NT2/D1 (cell line): ENCODE data around the gene FBXW7.

ENCODE experiments used
- DNase-seq: peaks from one replicate; pipeline ENCODE4 v3.0.0-alpha.2; 2011; ENCODE audit warnings: low read depth, low spot score
- H3K27me3 ChIP-seq: 2 replicates; pipeline ENCODE4 v1.6.0; 2011; ENCODE audit warnings: mild to moderate bottlenecking; ENCODE audit not compliant: insufficient read length, insufficient read depth
- H3K36me3 ChIP-seq: 2 replicates; pipeline ENCODE4 v1.6.1; 2011; ENCODE audit warnings: mild to moderate bottlenecking, low read length, mixed read lengths; ENCODE audit not compliant: insufficient read depth, insufficient read length
- H3K4me1 ChIP-seq: 2 replicates; pipeline ENCODE4 v1.5.1; 2011; ENCODE audit not compliant: insufficient read depth, insufficient read length
- H3K4me3 ChIP-seq: 2 replicates; pipeline ENCODE4 v1.5.1; 2011; ENCODE audit warnings: low read depth; ENCODE audit not compliant: insufficient read length
- H3K9ac ChIP-seq: 2 replicates; pipeline ENCODE4 v1.6.0; 2011; ENCODE audit warnings: low read depth; ENCODE audit not compliant: insufficient read length
- H3K9me3 ChIP-seq: 2 replicates; pipeline ENCODE4 v1.5.1; 2011; ENCODE audit warnings: mild to moderate bottlenecking, low read length; ENCODE audit not compliant: insufficient read depth
- SUZ12 ChIP-seq: IDR thresholded peaks from 2 replicates; pipeline ENCODE4 v1.6.1; 2011; ENCODE audit not compliant: insufficient read length, insufficient read depth; ENCODE audit errors: extremely low read depth
- YY1 ChIP-seq: IDR thresholded peaks from 2 replicates; pipeline ENCODE4 v1.6.1; 2011; ENCODE audit not compliant: insufficient read length, insufficient read depth
- ZNF274 ChIP-seq: IDR thresholded peaks from 2 replicates; pipeline ENCODE4 v1.6.1; 2011; ENCODE audit warnings: mild to moderate bottlenecking, low read depth, low read length

The FBXW7 gene

GRCh38 chr4:152331042-152331441, 204.8 kb downstream of the FBXW7 start:
- H3K36me3 ChIP-seq, result peaks cover 11% of the 10 kb centered on the region
- no peak overlapping the region for H3K4me3 ChIP-seq
- no peak overlapping the region for H3K9ac ChIP-seq
- H3K4me1 ChIP-seq, result no peaks in the 10 kb centered on the region
- H3K9me3 ChIP-seq, result no peaks in the 10 kb centered on the region
- no peak for TF ChIP-seq SUZ12
- no peak for TF ChIP-seq ZNF274
- TF ChIP-seq YY1, result no peak
- H3K27me3 ChIP-seq, result no peaks in the 10 kb centered on the region
- no peak for DNase-seq

DNA sequence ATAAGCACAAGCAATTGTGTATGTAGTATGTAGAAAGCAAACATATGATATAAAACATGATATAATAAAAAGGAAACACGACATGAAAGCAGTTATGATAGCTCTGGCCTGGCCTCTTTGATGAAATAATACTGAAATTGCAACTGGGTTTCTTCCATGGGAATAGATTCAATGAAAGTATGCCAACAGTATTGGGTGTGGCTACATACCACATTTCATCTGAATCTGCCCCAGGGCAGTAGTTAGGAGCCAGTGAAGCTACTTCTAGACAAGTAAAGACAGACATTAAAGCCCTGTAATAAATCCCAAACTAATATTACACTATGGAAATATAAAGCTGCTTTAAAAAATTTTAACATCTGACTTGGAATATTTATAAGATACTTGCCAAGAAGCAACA, 207.3 kb downstream of the FBXW7 start:
- peaks cover 19% of the 10 kb centered on the region for H3K36me3 ChIP-seq
- no peaks in the 10 kb centered on the region for H3K9me3 ChIP-seq
- no peak overlapping the region for H3K4me3 ChIP-seq
- no peak for DNase-seq
- H3K4me1 ChIP-seq, result no peaks in the 10 kb centered on the region
- H3K9ac ChIP-seq, result no peak overlapping the region
- no peak for TF ChIP-seq SUZ12
- TF ChIP-seq ZNF274, result no peak
- no peak for TF ChIP-seq YY1
- H3K27me3 ChIP-seq, result no peaks in the 10 kb centered on the region

- Histone ChIP-seq H3K9ac (no peak overlapping the region), H3K4me3 (no peak overlapping the region), H3K27me3 (no peaks in the 10 kb centered on the region), H3K9me3 (no peaks in the 10 kb centered on the region), H3K4me1 (no peaks in the 10 kb centered on the region), H3K36me3 (peaks cover 25% of the 10 kb centered on the region)
- no peak for TF ChIP-seq SUZ12
- TF ChIP-seq ZNF274, result no peak
- no peak for TF ChIP-seq YY1
- DNase-seq, result no peak
Observed at GRCh38 chr4:152327606-152328453, 208.1 kb downstream of the FBXW7 start.

DNA sequence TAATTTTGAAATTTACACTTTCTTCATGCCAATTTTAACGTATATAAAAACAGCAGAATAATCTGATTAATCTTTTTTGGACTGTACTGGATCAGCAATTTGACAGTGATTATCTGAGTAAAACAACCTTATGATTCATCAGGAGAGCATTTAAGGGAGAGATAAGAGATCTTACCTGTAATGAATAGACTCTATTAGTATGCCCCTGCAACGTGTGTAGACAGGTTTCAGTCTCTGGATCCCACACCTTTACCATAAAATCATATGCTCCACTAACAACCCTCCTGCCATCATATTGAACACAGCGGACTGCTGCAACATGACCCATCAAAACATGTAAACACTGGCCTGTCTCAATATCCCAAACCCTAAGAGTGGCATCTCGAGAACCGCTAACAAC, 210.1 kb downstream of the FBXW7 start:
- Histone ChIP-seq H3K9ac (no peak overlapping the region), H3K4me1 (no peaks in the 10 kb centered on the region), H3K27me3 (no peaks in the 10 kb centered on the region), H3K4me3 (no peak overlapping the region), H3K36me3 (peaks cover 29% of the 10 kb centered on the region), H3K9me3 (no peaks in the 10 kb centered on the region)
- TF ChIP-seq SUZ12 (no peak), ZNF274 (no peak), YY1 (no peak)
- no peak for DNase-seq

- TF ChIP-seq ZNF274, result no peak
- no peak for TF ChIP-seq YY1
- TF ChIP-seq SUZ12, result no peak
- Histone ChIP-seq H3K4me3 (no peak overlapping the region), H3K9ac (no peak overlapping the region), H3K9me3 (no peaks in the 10 kb centered on the region), H3K36me3 (peaks cover 25% of the 10 kb centered on the region), H3K4me1 (no peaks in the 10 kb centered on the region), H3K27me3 (no peaks in the 10 kb centered on the region)
- DNase-seq, result no peak
Observed at GRCh38 chr4:152323221-152323620, 212.7 kb downstream of the FBXW7 start.

DNA sequence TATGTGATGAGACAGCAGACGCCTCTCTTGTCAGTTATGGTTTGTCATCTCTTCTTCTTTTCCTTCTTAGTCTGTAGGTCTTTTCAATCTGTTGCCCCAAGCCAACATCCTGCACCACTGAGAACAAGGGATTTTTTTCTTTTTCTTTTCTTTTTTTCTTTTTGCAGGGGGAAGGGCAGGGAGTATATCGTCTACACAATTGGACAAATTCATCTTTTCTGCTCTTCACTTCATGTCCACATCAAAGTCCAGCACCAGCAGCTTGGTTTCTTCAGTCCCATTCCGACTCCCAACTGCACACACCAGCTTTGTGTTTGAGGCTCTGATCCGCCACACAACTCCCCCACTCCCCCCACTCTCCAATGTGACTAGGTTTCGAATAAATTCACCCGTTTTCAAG, 213.2 kb downstream of the FBXW7 start:
- no peak overlapping the region for H3K9ac ChIP-seq
- no peak overlapping the region for H3K4me3 ChIP-seq
- H3K4me1 ChIP-seq, result no peaks in the 10 kb centered on the region
- H3K27me3 ChIP-seq, result no peaks in the 10 kb centered on the region
- no peak for TF ChIP-seq SUZ12
- no peak for TF ChIP-seq YY1
- DNase-seq, result no peak
- peaks cover 21% of the 10 kb centered on the region for H3K36me3 ChIP-seq
- H3K9me3 ChIP-seq, result no peaks in the 10 kb centered on the region

GRCh38 chr4:152321923-152322322, 214.0 kb downstream of the FBXW7 start:
- Histone ChIP-seq H3K9ac (no peak overlapping the region), H3K36me3 (peaks cover 21% of the 10 kb centered on the region)
- no peak for TF ChIP-seq SUZ12
- TF ChIP-seq YY1, result no peak
- TF ChIP-seq ZNF274, result no peak

More at GRCh38 chr4:152321923-152322322, 214.0 kb downstream of the FBXW7 start:
- Histone ChIP-seq H3K4me3 (no peak overlapping the region), H3K27me3 (no peaks in the 10 kb centered on the region), H3K4me1 (no peaks in the 10 kb centered on the region), H3K9me3 (no peaks in the 10 kb centered on the region)
- DNase-seq, result no peak
